ENCODE data around the gene INAFM1.
A peak's percentile ranks its signal among the peaks of the same experiment; 100 is the strongest.
"Not testable (repeated sequence)": the region's sequence is repeated elsewhere in the genome, so short reads cannot be mapped to it uniquely, and the experiment has no call there.

Gene INAFM1

DNA sequence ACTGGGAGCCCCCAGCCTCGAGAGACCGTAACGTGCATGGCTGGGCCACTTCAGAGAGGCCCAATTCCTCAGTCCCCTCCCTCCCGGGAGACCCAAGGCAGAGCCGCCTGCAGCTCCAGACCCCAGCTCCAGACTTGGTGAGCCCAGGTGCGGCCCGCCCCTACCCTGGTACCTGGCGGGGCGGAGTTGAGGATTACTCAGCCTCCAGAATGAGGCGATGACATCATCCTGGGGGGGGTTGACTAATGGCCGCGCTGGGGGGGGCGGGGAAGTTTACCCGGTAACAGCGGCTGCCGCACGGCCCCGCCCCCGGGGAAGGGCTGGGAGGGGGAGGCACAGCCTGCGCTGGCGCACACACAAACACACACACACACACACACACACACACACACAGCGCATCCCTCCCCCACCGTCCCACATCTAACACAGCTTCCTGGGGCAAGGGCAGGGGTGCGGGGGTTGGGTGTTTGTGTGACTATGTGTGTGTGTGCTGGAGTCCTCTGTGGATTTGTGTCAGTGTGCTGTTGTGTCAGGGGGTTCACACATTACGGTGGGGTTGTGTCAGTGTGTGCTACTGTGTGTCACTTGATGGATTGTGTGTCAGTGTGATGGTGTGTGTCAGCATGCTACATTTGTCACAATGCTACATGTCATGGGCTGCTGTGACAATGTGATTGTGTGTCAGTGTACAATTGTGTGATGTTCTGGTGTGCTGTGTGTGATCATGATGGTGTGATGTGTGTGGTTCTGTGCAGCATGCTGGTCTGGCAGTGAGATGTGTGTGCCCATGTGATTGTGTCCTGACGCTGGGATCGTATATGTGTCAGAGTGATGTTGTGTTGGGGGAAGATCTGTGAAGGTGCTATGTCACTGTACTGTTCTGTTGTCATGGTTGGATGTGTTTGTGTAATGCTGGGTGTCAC lies 33.4 kb upstream of the INAFM1 start:
- DNase-seq (ENCODE audit: low read depth) = peak; percentile 56

DNA sequence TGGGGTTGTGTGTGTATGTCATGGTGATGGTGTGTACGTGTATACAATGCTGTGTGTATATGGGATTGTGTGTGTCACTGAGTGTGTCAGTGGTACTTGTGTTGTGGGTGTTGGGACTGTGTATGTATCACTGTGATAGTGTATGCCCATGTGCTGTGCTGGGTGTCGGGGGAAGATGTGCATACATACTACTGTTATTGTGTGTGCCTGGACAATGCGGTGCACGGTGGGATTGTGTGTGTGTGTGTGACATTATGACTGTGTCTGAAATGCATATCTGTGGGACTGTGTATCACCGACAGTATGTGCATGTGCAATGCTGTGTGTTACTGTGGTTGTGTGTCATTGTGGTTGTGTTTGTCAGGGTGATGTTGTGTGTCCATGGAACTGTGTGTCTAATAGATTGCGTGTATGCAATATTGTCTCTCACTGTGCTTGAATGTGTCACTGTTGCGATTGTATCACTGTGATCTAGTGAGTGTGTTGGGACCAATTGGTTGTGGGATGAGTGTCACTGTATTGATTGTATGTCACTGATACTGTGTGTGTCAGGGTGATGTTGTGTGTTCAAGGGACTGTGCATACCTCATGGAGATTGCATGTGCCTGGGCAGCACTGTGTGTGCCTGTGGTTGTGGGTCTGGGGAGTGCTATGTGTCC lies 32.6 kb upstream of the INAFM1 start:
- DNase-seq (ENCODE audit: low read depth) = no peak

GRCh38 chr19:47243364-47243775 lies 31.3 kb upstream of the INAFM1 start:
- DNase-seq (ENCODE audit: low read depth) = no peak

GRCh38 chr19:47243776-47244547 lies 30.7 kb upstream of the INAFM1 start:
- DNase-seq (ENCODE audit: low read depth) = peak; percentile 97

DNA sequence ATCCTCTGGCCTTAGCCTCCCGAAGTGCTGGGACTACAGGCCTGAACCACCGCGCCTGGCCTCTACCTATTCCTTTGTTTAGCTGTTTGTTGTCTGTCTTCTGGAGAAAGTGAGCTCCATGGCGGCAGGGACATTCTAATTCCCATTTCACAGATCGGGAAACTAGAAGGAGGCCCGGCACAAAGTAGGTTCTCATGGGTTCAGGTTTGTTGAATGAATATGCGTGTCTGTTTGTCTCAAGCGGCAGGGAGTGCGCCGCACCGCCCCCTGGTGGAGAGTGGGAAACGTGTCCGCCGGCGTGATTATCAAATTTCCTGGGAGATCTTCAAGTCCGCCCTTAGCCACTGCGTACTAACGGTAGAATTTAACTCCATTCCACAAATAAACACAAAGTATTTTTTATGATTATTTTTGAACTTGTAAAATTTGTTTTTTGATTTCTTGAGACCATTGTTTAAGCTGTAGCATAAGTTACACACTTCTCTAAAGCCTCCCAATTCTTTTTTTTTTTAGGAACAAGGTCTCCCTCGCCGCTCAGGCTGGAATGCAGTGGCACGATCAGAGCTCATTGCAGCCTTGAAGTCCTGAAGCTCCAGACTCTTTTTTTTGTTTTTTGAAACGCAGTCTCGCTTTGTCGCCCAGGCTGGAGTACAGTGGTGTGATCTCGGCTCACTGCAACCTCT lies 27.2 kb upstream of the INAFM1 start:
- DNase-seq (ENCODE audit: low read depth) = peak; percentile 67

- not testable (repeated sequence) for DNase-seq (ENCODE audit: low read depth)
Observed at GRCh38 chr19:47253016-47253415, 21.7 kb upstream of the INAFM1 start.

DNA sequence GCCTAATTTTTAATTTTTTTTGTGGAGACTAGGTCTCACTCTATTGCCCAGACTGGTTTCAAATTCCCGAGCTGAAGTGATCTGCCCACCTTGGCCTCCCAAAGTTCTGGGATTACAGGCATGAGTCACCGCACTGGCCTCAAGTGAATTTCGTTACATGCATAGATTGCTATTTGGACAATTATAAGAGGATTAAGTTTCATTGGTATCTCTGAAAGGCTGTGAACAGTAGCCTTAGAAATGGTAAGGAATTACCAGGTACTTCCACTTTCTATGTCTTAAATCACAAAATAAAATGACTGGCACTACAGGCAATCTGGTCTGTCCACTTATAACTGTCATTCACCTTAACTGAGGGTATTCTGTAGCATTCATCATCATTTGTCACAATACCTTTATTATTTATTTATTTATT lies 21.2 kb upstream of the INAFM1 start:
- DNase-seq (ENCODE audit: low read depth) = peak; percentile 75

DNA sequence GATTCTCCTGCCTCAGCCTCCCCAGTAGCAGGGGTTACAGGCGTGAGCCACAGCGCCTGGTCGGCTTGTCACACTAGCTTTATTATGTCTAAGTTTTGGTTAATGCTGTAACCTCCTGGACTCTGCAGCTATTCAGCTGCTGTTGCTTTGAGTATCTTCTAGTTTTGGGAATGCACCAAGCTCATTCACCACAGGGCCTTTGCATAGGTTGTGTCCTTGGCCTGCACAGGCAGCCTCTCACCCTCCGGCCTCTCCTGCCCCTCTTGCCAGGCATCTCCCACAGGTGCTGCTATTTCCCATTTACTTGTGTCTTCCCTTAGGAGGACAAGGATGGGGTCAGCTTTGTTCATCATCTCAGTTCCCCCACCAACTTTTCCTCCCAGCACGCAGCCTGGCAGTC lies 20.7 kb upstream of the INAFM1 start:
- no peak for DNase-seq (ENCODE audit: low read depth)

GRCh38 chr19:47255879-47256692 lies 18.6 kb upstream of the INAFM1 start, which contains the start of gene CCDC9:
Gene CCDC9, plus strand, starts transcription at chr19:47256525. Its CDS starts 1,876 bp downstream, at chr19:47258401.
- DNase-seq (ENCODE audit: low read depth) = peak; percentile 96

DNA sequence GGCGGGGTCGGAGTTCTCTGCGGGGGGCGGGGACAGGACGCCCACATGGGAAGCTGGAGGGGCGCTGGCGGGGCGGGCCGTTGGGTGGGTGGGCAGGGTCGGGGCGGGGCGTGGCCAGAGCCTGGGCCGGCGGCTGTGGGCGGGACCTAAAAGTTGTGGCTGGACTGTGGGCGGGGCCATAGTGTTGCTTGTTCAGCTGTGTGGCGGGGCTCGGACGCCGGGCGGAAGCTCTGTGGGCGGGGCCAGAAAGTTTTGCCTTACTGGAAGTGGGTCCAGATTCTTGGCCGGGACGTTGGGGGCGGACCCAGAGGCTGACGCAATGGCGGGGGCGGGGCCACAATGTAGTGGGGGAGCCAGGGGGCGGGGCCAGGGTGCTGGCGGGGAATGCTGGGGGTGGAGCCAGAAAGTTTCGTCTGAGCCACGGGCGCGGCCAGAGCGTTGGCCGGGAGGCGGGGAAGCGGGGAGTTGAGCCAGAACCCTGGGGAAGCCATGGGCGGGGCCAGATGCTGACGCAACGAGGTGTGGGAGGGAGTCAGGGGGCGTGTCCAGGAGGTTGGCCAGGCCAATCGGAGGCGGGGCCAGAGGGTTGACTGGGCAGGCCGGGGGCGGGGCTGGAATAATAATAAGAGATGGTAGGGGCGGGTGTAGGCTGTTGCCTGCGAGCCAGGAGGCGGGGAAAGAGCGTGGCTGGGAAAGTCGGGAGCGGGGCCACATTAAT lies 17.8 kb upstream of the INAFM1 start:
- DNase-seq (ENCODE audit: low read depth) = peak; percentile 98

GRCh38 chr19:47257411-47258169 lies 17.1 kb upstream of the INAFM1 start:
- DNase-seq (ENCODE audit: low read depth) = no peak

DNA sequence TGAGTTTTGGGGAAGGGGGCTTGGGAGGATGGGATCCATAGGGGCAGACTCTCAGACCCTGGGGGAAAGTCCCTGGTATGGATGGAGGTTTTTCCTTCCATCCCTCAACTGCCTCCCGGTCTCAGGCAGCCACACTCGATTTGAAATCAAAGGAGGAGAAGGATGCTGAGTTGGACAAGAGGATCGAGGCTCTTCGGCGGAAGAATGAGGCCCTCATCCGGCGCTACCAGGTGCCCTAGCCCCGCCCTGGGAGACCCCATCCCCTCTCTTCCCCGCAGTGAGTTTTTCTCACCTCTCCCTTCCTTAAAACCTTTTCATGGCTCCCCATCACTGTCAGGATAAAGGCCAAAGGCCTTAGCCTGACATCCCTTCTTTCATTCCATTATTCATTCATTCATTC lies 16.3 kb upstream of the INAFM1 start:
- no peak for DNase-seq (ENCODE audit: low read depth)

- no peak for DNase-seq (ENCODE audit: low read depth)
Observed at GRCh38 chr19:47258895-47259555, 15.7 kb upstream of the INAFM1 start.

DNA sequence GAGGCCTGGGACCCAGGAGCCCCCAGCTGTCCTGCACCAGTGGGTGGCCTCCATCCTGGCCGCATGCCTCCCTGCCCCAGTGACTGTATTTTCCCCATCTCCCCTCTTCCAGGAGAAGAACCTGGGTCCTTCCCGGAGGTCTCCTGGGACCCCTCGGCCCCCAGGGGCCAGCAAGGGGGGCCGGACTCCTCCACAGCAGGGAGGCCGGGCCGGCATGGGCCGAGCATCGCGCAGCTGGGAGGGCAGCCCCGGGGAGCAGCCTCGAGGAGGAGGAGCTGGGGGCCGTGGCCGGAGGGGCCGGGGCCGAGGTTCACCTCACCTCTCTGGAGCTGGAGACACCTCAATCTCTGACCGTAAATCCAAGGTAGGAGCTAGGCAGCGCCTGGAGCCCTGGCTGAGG lies 14.2 kb upstream of the INAFM1 start:
- no peak for DNase-seq (ENCODE audit: low read depth)

DNA sequence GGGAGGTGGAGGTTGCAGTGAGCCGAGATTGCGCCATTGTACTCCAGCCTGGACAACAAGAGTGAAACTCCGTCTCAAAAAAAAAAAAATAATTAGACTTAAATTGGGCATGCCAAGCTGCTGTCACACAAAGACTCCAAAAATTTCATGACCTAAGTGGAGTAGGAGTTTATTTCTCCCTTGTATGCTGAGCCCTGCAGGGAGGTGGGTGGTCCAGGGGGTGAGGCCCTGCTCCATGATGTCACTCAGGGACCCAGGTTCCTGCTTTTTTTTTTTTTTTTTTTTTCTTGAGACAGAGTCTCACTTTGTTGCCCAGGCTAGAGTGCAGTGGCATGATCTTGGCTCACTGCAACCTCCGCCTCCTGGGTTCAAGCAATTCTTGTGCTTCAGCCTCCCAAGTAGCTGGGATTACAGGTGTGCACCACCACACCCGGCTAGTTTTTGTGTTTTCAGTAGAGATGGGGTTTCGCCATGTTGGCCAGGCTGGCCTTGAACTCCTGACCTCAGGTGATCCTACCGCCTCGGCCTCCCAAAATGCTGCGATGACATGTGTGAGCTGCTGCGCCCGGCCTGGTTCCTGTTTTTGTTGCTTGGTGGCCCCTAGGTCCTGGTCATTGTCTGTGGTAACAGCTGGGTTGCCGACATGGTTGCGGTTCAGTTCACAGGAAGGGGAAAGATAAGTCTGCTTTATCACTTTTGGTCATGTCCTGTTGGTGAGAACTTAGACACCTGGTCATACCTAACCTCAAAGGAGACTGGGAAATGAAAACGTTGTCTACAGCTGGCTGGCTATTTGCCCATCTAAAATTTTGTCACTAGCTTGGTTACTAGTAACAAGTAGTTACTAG lies 12.5 kb upstream of the INAFM1 start:
- DNase-seq (ENCODE audit: low read depth) = not testable (repeated sequence)

GRCh38 chr19:47264629-47265028 lies 10.1 kb upstream of the INAFM1 start:
- DNase-seq (ENCODE audit: low read depth) = no peak

- DNase-seq (ENCODE audit: low read depth) = no peak
Observed at GRCh38 chr19:47266401-47266941, 8.2 kb upstream of the INAFM1 start.

DNA sequence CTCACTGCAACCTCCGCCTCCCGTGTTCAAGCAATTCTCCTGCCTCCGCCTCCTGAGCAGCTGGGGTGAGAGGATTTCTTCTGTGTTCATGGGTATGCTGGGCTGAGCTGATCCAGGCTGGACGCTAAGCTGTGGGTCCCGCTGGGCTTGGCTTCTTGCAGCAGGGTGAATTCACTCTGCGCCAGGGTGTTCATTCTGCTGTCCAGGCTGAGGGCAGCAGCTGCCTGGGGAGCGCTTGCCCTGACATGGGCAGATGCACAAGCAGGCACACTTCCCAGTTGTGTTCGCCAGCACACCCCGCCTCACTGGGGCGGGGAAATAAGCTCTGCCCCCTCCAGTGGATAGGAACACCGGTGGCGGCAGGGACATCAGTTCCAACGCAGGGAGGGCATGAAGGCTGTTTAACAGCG lies 7.3 kb upstream of the INAFM1 start:
- peak; percentile 32 for DNase-seq (ENCODE audit: low read depth)
